Neuronal stem cell (in vitro differentiated cells): ENCODE data around the gene ARPC5L.

Experiments
- DNase-seq: peaks from one replicate; pipeline ENCODE4 v3.0.0-alpha.2; 2013; ENCODE audit warnings: low spot score
- H2AFZ ChIP-seq: one replicate; pipeline ENCODE4 v1.6.1; 2013; ENCODE audit warnings: mild to moderate bottlenecking, low read length, inconsistent platforms
- H2AK5ac ChIP-seq: 2 replicates; pipeline ENCODE4 v1.6.1; 2013; ENCODE audit warnings: low read depth, mild to moderate bottlenecking, inconsistent platforms, low read length, moderate library complexity, mixed read lengths
- H2BK120ac ChIP-seq: 2 replicates; pipeline ENCODE4 v1.6.1; 2013; ENCODE audit warnings: low read depth, mild to moderate bottlenecking, inconsistent platforms, low read length, moderate library complexity, mixed read lengths
- H2BK12ac ChIP-seq: one replicate; pipeline ENCODE4 v1.6.1; 2013; ENCODE audit warnings: low read length, inconsistent platforms
- H2BK15ac ChIP-seq: 2 replicates; pipeline ENCODE4 v1.6.1; 2013; ENCODE audit warnings: mild to moderate bottlenecking, low read length, inconsistent platforms, mixed read lengths
- H2BK5ac ChIP-seq: one replicate; pipeline ENCODE4 v1.6.1; 2013; ENCODE audit warnings: inconsistent platforms, mild to moderate bottlenecking, low read length, moderate library complexity
- H3K14ac ChIP-seq: one replicate; pipeline ENCODE4 v1.6.1; 2013; ENCODE audit warnings: low read length, inconsistent platforms
- H3K18ac ChIP-seq: 2 replicates; pipeline ENCODE4 v1.6.1; 2013; ENCODE audit warnings: low read length, inconsistent platforms
- H3K23ac ChIP-seq: 2 replicates; pipeline ENCODE4 v1.6.1; 2013; ENCODE audit warnings: low read depth, mild to moderate bottlenecking, mixed read lengths, low read length, inconsistent platforms; ENCODE audit not compliant: poor library complexity
- H3K27ac ChIP-seq: replicated peaks from 3 replicates; pipeline ENCODE4 v1.5.1; 2013; ENCODE audit warnings: low read length, inconsistent platforms
- H3K27me3 ChIP-seq, 3 experiments: 2 replicates each; pipeline ENCODE4 v1.6.1; 2013; ENCODE audit warnings: low read length in 3 of 3, mild to moderate bottlenecking in 2 of 3, inconsistent platforms in 1 of 3, low read depth in 1 of 3, mixed read lengths in 1 of 3, moderate library complexity in 1 of 3; ENCODE audit not compliant: control insufficient read depth in 3 of 3, insufficient read depth in 3 of 3
- H3K36me3 ChIP-seq, 2 donors: replicated peaks in 1 of 2; 2 replicates each; pipeline ENCODE4 v1.6.1; 2013; ENCODE audit warnings: low read length in 2 of 2; ENCODE audit not compliant: control insufficient read depth in 2 of 2, insufficient read depth in 2 of 2
- H3K4ac ChIP-seq: 2 replicates; pipeline ENCODE4 v1.6.1; 2013; ENCODE audit warnings: inconsistent platforms, mild to moderate bottlenecking, low read length, moderate library complexity
- H3K4me1 ChIP-seq, 2 donors: 1 replicate in 1 of 2; 2 replicates in 1 of 2; pipeline ENCODE4 v1.6.1; 2013; ENCODE audit warnings: low read length in 2 of 2, low read depth in 1 of 2; ENCODE audit not compliant: control insufficient read depth in 2 of 2, insufficient read depth in 1 of 2
- H3K4me2 ChIP-seq: one replicate; pipeline ENCODE4 v1.6.1; 2013; ENCODE audit warnings: mild to moderate bottlenecking, low read length, inconsistent platforms; ENCODE audit not compliant: insufficient read depth, poor library complexity, severe bottlenecking
- H3K4me3 ChIP-seq, 2 donors: 2 replicates each; pipeline ENCODE4 v1.5.1; 2013; ENCODE audit warnings: low read length in 2 of 2, mild to moderate bottlenecking in 2 of 2, inconsistent platforms in 1 of 2, moderate library complexity in 1 of 2
- H3K79me1 ChIP-seq: one replicate; pipeline ENCODE4 v1.6.1; 2013; ENCODE audit warnings: low read depth, mild to moderate bottlenecking, inconsistent platforms, low read length, moderate library complexity
- H3K9ac ChIP-seq: one replicate; pipeline ENCODE4 v1.6.1; 2013; ENCODE audit warnings: mild to moderate bottlenecking, low read depth, low read length, inconsistent platforms; ENCODE audit not compliant: poor library complexity
- H3K9me3 ChIP-seq, 2 donors: replicated peaks in 1 of 2; 2 replicates each; pipeline versions ENCODE3 to v1.6.1; 2013; ENCODE audit warnings: low read length in 2 of 2, mild to moderate bottlenecking in 2 of 2, inconsistent platforms in 1 of 2, low read depth in 1 of 2, mixed read lengths in 1 of 2, moderate library complexity in 1 of 2; ENCODE audit not compliant: control insufficient read depth in 2 of 2, insufficient read depth in 1 of 2
- H4K8ac ChIP-seq: one replicate; pipeline ENCODE4 v1.6.1; 2013; ENCODE audit warnings: low read depth, mild to moderate bottlenecking, inconsistent platforms, low read length, moderate library complexity
- H4K91ac ChIP-seq: one replicate; pipeline ENCODE4 v1.6.1; 2013; ENCODE audit warnings: low read length, low read depth, mild to moderate bottlenecking, inconsistent platforms; ENCODE audit not compliant: poor library complexity
- WGBS, 2 donors: extraction: QIAGEN DNeasy Blood & Tissue Kit; methylation state at CpG; one replicate each; pipeline ENCODE4 v1.1.7; 2013; ENCODE audit warnings: missing lambda C conversion rate in 2 of 2, mixed read lengths in 1 of 2; ENCODE audit not compliant: insufficient read length in 2 of 2, insufficient replicate concordance in 1 of 2; ENCODE audit errors: extremely low coverage in 2 of 2; 5-methylcytosine and 5-hydroxymethylcytosine counted together

ARPC5L gene

DNA sequence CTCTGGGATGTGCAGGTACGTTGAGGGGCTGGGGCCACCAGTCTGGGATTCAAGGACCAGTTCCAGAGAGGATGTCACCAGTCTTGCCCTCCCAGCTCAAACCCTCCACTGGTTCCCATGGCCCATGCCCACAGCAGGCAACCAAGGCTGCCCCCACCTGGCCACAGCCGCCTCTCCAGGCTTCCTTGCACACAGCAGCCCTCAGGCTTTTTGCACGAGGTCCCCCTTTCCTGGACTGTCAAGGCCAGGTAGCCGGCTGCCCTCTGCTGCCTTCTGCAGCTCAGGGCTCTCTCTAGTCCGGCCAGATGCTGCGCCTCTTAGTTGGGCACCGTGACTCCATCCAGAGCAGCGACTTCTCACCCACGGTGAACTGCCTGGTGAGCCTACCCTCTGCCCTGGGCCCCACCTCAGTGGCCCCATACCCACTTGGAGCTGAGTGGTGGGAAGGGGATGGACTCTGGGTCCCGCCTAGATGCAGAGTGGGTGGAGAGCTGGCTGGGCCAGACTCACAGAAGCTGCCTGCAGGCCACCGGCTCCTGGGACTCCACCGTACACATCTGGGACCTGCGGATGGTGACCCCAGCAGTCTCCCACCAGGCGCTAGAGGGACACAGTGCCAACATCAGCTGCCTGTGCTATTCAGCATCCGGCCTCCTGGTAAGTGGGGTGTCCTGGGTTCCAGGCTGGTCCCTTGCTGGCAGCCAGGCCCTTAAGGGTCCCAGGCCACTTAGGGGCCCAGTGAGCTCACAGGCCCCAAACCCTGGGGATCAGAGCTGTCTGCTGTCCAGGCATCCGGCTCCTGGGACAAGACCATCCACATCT lies 5.8 kb upstream of the ARPC5L start:
- Histone ChIP-seq H2AFZ (no peak overlapping the region), H3K4ac (no peak overlapping the region), H2BK120ac (no peak overlapping the region), H3K18ac (no peak overlapping the region), H4K91ac (no peak overlapping the region), H3K14ac (no peak overlapping the region), H3K9ac (peak overlapping the region; percentile 72), H3K9me3 (no peaks in the 10 kb centered on the region), H3K36me3 (peaks cover 43 to 50% of the 10 kb centered on the region in 2 donors), H2BK12ac (no peak overlapping the region), H2AK5ac (no peak overlapping the region), H3K4me2 (no peak overlapping the region), H2BK15ac (no peak overlapping the region), H3K4me1 (peaks cover 10 to 19% of the 10 kb centered on the region in 2 donors), H3K4me3 (no peak overlapping the region), H3K79me1 (peaks cover 7% of the 10 kb centered on the region), H3K27ac (no peak overlapping the region), H4K8ac (peak overlapping the region; percentile 90), H3K27me3 (peaks cover 0 to 3% (median 0%) of the 10 kb centered on the region in 3 experiments), H3K23ac (peak overlapping the region; percentile 47), H2BK5ac (peak overlapping the region; percentile 45)
- no CpG with 5 or more reads among the region's 16 CpGs for WGBS, 2 donors
- no peak for DNase-seq

DNA sequence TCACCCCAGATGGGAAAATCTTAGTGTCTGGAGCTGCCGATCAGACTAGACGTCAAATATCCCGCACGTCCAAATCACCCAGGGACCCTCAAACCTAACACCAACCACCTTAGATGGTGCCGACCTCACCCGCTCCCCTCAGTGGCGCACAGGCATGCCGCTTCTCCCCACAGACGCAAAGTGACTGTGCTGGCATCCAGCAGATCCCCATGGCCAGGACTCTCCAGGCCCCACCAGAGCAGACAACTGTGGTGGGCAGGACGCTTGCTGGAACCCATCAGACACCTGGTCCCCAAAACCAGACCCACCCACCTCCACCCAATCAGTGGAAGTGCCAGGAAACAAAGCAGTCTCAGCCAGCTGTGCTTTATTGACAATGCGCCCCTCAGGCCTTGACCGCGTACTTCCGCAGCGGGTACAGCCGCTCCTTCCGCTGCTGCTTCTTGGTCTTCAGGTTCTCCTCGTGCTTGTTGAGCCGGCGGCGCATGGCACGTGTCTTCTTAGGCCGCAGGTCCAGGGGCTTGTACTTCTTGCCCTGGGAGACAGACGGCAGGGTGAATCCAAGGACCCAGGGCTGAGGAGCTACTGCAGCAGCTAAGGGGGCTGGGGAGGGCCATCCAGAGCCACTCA lies 4.3 kb upstream of the ARPC5L start:
- no peaks in the 10 kb centered on the region for H3K27me3 ChIP-seq
- H2BK120ac ChIP-seq, result no peak overlapping the region
- no peak overlapping the region for H4K91ac ChIP-seq
- H2BK12ac ChIP-seq, result no peak overlapping the region
- peaks cover 10 to 15% of the 10 kb centered on the region in 2 donors for H3K4me1 ChIP-seq
- no peak for DNase-seq
- no peak overlapping the region for H2AFZ ChIP-seq
- no peak overlapping the region for H3K18ac ChIP-seq
- H2BK15ac ChIP-seq, result no peak overlapping the region
- no peak overlapping the region for H3K4me3 ChIP-seq
- WGBS, 2 donors, result no CpG with 5 or more reads among the region's 24 CpGs
- H3K27ac ChIP-seq, result no peak overlapping the region
- no peak overlapping the region for H3K23ac ChIP-seq
- peaks cover 43 to 51% of the 10 kb centered on the region in 2 donors for H3K36me3 ChIP-seq
- H4K8ac ChIP-seq, result no peak overlapping the region
- H3K79me1 ChIP-seq, result peaks cover 12% of the 10 kb centered on the region
- no peak overlapping the region for H2BK5ac ChIP-seq
- H3K9me3 ChIP-seq, result no peaks in the 10 kb centered on the region
- H3K14ac ChIP-seq, result no peak overlapping the region
- H3K9ac ChIP-seq, result no peak overlapping the region
- no peak overlapping the region for H3K4ac ChIP-seq
- no peak overlapping the region for H3K4me2 ChIP-seq
- H2AK5ac ChIP-seq, result no peak overlapping the region

DNA sequence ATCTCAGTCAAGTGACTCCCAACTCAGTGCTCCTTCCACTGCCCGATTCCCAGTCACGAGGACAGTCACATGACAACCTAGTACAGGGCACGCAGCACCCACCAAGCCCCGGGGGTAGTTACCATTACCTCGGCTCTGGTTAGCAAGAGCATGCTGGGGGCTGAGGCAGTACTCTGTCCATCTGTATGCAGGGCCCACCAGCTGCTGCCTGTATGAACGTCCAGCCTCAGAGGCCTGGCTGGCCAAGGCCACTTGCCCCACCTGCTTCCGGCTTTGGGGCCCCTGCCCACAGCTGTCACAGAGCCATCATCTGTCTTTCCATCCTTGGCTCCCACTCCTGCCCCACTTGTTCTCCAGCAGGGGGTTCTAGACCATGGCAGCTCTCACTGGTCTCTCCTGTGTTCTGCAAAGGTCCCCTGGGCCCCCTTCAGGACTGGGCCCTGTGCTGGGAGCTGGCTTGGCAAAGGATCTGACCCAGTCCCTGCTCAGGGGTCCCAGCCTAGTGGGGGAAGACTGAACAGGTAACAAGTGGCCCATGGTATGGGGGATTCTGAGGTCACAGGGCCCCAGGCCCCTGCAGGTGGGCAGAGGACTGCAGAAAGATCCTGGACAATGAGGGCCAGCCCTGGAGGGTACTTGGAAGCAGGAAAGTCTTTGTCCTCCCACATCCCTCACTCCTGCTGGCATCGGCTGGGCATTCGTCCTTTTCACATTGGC lies 3.4 kb upstream of the ARPC5L start:
- Histone ChIP-seq H2AFZ (no peak overlapping the region), H2BK15ac (no peak overlapping the region), H3K4me2 (no peak overlapping the region), H3K27me3 (no peaks in the 10 kb centered on the region), H3K23ac (no peak overlapping the region), H4K8ac (no peak overlapping the region), H3K4me1 (peaks cover 8 to 11% of the 10 kb centered on the region in 2 donors), H3K14ac (no peak overlapping the region), H2BK120ac (no peak overlapping the region), H3K79me1 (peaks cover 12% of the 10 kb centered on the region), H2BK12ac (no peak overlapping the region), H4K91ac (no peak overlapping the region), H3K27ac (no peak overlapping the region), H3K9me3 (no peaks in the 10 kb centered on the region), H2BK5ac (no peak overlapping the region), H3K4me3 (peak overlapping the region in 1 of 2 donors; percentile 37), H3K9ac (peak overlapping the region; percentile 45), H2AK5ac (no peak overlapping the region), H3K4ac (no peak overlapping the region), H3K18ac (no peak overlapping the region), H3K36me3 (peaks cover 43 to 51% of the 10 kb centered on the region in 2 donors)
- no peak for DNase-seq
- WGBS, 2 donors, result no CpG with 5 or more reads among the region's 9 CpGs
